ENCODE data around the gene HERC4. TPM values are rescaled to one million over a fixed set of nuclear protein-coding genes. Genes with fewer than 3 reads are reported as not detected.

HERC4 gene
- total RNA-seq (10 to 100 TPM; 21.3 to 75.6 (median 57.7) TPM), polyA plus RNA-seq (10 to 100 TPM; 33.0 to 46.7 (median 39.5) TPM)
- long read RNA-seq, donor 1, partial matches to known transcripts, result 22 of 27 reads
- long read RNA-seq, donor 1, other reads (novel, unspliced or antisense), result 0 of 27 reads
- long read RNA-seq, donor 2, partial matches to known transcripts, result 0 of 2 reads
- long read RNA-seq, donor 2, other reads (novel, unspliced or antisense), result 0 of 2 reads
- long read RNA-seq, donor 3, partial matches to known transcripts, result 6 of 7 reads
- long read RNA-seq, donor 3, other reads (novel, unspliced or antisense), result 0 of 7 reads
- long read RNA-seq, donor 4, partial matches to known transcripts, result 3 of 9 reads
- long read RNA-seq, donor 4, other reads (novel, unspliced or antisense), result 4 of 9 reads
- long read RNA-seq, donor 5, full-length matches to known transcripts, result 47 of 71 reads
- long read RNA-seq, donor 5, partial matches to known transcripts, result 5 of 71 reads
- long read RNA-seq, donor 5, other reads (novel, unspliced or antisense), result 19 of 71 reads
- long read RNA-seq, donor 6, partial matches to known transcripts, result 1 of 10 reads
- long read RNA-seq, donor 6, other reads (novel, unspliced or antisense), result 2 of 10 reads
- long read RNA-seq, donor 7, partial matches to known transcripts, result 0 of 3 reads
- long read RNA-seq, donor 7, other reads (novel, unspliced or antisense), result 0 of 3 reads
- long read RNA-seq, donor 8, transcript HERC4-202 (25 exons, 3,905 nt), result major isoform, 5 of 14 reads
- long read RNA-seq, donor 8, partial matches to known transcripts, result 7 of 14 reads
- long read RNA-seq, donor 8, other reads (novel, unspliced or antisense), result 0 of 14 reads
- long read RNA-seq, donor 9, transcript HERC4-202 (25 exons, 3,905 nt), result major isoform, 5 of 6 reads
- long read RNA-seq, donor 9, partial matches to known transcripts, result 0 of 6 reads
- long read RNA-seq, donor 9, other reads (novel, unspliced or antisense), result 0 of 6 reads
- long read RNA-seq, donor 10, partial matches to known transcripts, result 7 of 8 reads
- long read RNA-seq, donor 10, other reads (novel, unspliced or antisense), result 0 of 8 reads

GRCh38 chr10:68074775-68075549 lies at the start of gene HERC4:
TSS of gene HERC4 (minus strand) at chr10:68075283. CDS start at chr10:68073108, 2,175 bp downstream.
- intact Hi-C loops (cut with DNase I), result no loop called here
- peak; percentile 96 to 98 (median 97) for DNase-seq
- peaks cover 22 to 38% of the 10 kb centered on the region in 2 donors for H3K4me1 ChIP-seq (replicated peaks in 1 of 2)
- H3K27me3 ChIP-seq, result no peaks in the 10 kb centered on the region
- 0 to 1% (median 0%) methylated on average over 20 to 61 of the region's 64 CpGs for WGBS, 4 donors
- no peak for TF ChIP-seq CTCF (IDR thresholded peaks at IDR 0.05)
- TF ChIP-seq POLR2A (IDR thresholded peaks at IDR 0.05), result peak; percentile 84 to 87
- H3K36me3 ChIP-seq (replicated peaks in 1 of 2), result peaks cover 0 to 5% of the 10 kb centered on the region in 2 donors
- H3K4me3 ChIP-seq, result peak within 1 kb of the TSS; percentile 87 to 99 (median 98)
- peak within 1 kb of the TSS; percentile 98 to 100 (median 99) for H3K27ac ChIP-seq
- no peaks in the 10 kb centered on the region for H3K9me3 ChIP-seq (replicated peaks in 1 of 3)

GRCh38 chr10:68124718-68125117 lies 49.6 kb upstream of the HERC4 start:
- no peaks in the 10 kb centered on the region for H3K9me3 ChIP-seq (replicated peaks in 1 of 3)

GRCh38 chr10:68121852-68122251 lies 46.8 kb upstream of the HERC4 start:
- H3K27ac ChIP-seq, result no peak overlapping the region
- no peaks in the 10 kb centered on the region for H3K27me3 ChIP-seq
- H3K4me1 ChIP-seq (replicated peaks in 1 of 2), result peaks cover 0 to 10% of the 10 kb centered on the region in 2 donors
- intact Hi-C loops (cut with DNase I), result no loop called here
- TF ChIP-seq CTCF (IDR thresholded peaks at IDR 0.05), result no peak
- TF ChIP-seq POLR2A (IDR thresholded peaks at IDR 0.05), result no peak
- no peak for DNase-seq
- no peak overlapping the region for H3K4me3 ChIP-seq
- H3K9me3 ChIP-seq (replicated peaks in 1 of 3), result no peaks in the 10 kb centered on the region
- H3K36me3 ChIP-seq (replicated peaks in 1 of 2), result no peaks in the 10 kb centered on the region
- 82 to 90% (median 88%) methylated on average over 9 of the region's 9 CpGs for WGBS, 4 donors

More at GRCh38 chr10:68124718-68125117, 49.6 kb upstream of the HERC4 start:
- DNase-seq, result no peak
- Histone ChIP-seq H3K4me1 (replicated peaks in 1 of 2) (peaks cover 0 to 10% of the 10 kb centered on the region in 2 donors), H3K4me3 (no peak overlapping the region), H3K36me3 (replicated peaks in 1 of 2) (no peaks in the 10 kb centered on the region), H3K27me3 (no peaks in the 10 kb centered on the region), H3K27ac (no peak overlapping the region)
- intact Hi-C loops (cut with DNase I), result no loop called here
- TF ChIP-seq POLR2A (IDR thresholded peaks at IDR 0.05), result no peak
- no peak for TF ChIP-seq CTCF (IDR thresholded peaks at IDR 0.05)
- 85 to 90% (median 87%) methylated on average over 3 of the region's 3 CpGs for WGBS, 4 donors

Measured in adrenal gland (tissue), 19 donors.